ENCODE measurements around the gene ROR2.

- TF ChIP-seq POLR2A (IDR thresholded peaks at IDR 0.05; ENCODE audit: low read length) (no peak), GATA1 (IDR thresholded peaks at IDR 0.05; ENCODE audit: low read depth, low read length) (no peak)
Measured at GRCh38 chr9:91536211-91536691, 413.8 kb downstream of the ROR2 start.
